Memory B cell (primary cell): Measurements from ENCODE around the gene BHLHE23.

Experiments used
- ATAC-seq: fragments of 150-1000 bp; cut with Tn5 transposase; 2 replicates; pipeline ENCODE4 v1.10.0; 2021; ENCODE audit warnings: low read depth, mild to moderate bottlenecking, moderate library complexity
- DNase-seq, 2 donors: peaks; one replicate each; pipeline ENCODE4 v3.0.0; 2022; ENCODE audit warnings: low spot score in 2 of 2
- H3K27ac Mint-ChIP-seq: one replicate; pipeline ENCODE4 v1.8.0; 2022; ENCODE audit warnings: mild to moderate bottlenecking, moderate library complexity, mixed read lengths
- H3K27me3 Mint-ChIP-seq: one replicate; pipeline ENCODE4 v1.8.0; 2022; ENCODE audit warnings: mixed read lengths
- H3K36me3 Mint-ChIP-seq: one replicate; pipeline ENCODE4 v1.8.0; 2022; ENCODE audit warnings: mild to moderate bottlenecking, mixed read lengths
- H3K4me1 Mint-ChIP-seq: one replicate; pipeline ENCODE4 v1.8.0; 2022; ENCODE audit warnings: mixed read lengths
- H3K4me3 Mint-ChIP-seq: one replicate; pipeline ENCODE4 v1.8.0; 2022; ENCODE audit warnings: mild to moderate bottlenecking, moderate library complexity, mixed read lengths
- H3K9me3 Mint-ChIP-seq: one replicate; pipeline ENCODE4 v1.8.0; 2022; ENCODE audit warnings: mixed read lengths

Gene BHLHE23

DNA sequence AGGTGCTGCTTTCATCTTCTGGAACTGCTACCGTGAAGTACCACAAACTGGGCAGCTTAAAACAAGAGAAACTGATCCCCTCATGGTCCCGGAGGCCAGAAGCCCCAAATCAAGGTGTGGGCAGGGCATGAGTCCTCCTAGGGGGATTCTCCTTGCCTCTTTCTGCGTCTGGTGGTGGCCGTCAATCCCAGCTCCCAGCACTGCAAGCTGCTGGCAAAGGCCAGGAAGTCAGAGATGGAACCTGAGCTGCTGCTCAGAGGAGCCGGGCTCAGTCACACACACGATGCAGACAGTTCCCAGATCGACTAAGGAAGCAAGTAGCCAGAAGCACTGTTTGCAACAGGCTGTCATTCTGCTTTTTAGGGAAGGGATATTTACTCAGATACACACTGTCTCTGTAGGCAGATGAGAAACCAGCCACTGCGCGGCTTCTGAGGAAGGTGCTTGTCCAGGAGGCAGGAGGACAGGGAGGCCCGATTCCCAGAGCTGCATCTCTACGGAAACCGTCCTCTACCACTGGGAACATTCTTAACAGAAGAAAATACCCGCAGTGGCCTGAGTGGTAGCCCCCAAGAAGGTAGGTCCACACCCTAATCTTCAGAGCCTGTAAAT is 15.5 kb downstream of the BHLHE23 start:
- DNase-seq (no peak), ATAC-seq (no peak)
- no peaks in the 10 kb centered on the region for H3K36me3 Mint-ChIP-seq
- H3K4me3 Mint-ChIP-seq: no peak overlapping the region
- peaks cover 18% of the 10 kb centered on the region for H3K27me3 Mint-ChIP-seq
- H3K9me3 Mint-ChIP-seq: no peaks in the 10 kb centered on the region
- H3K27ac Mint-ChIP-seq: no peak overlapping the region
- peaks cover 5% of the 10 kb centered on the region for H3K4me1 Mint-ChIP-seq

GRCh38 chr20:62990306-62990825 is 16.4 kb downstream of the BHLHE23 start:
- Mint-ChIP-seq H3K36me3 (no peaks in the 10 kb centered on the region), H3K4me3 (no peak overlapping the region), H3K9me3 (no peaks in the 10 kb centered on the region), H3K27me3 (peaks cover 24% of the 10 kb centered on the region), H3K27ac (no peak overlapping the region), H3K4me1 (peaks cover 9% of the 10 kb centered on the region)
- DNase-seq (no peak), ATAC-seq (no peak)

DNA sequence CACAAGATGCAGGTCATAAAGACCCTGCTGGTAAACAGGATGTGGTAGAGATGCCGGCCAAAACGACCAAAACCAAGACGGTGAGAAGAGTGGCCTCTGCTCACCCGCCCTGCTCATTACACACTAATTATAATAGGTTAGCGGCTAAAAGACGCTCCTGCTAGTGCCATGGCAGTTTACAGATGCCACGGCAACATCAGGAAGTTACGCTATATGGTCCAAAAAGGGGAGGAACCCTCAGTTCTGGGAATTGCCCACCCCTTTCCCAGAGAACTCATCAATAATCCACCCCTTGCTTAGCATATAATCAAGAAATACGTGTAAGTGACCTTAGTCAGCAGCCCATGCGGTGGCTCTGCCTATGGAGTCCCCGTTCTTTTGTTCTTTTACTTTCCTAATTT is 17.6 kb downstream of the BHLHE23 start:
- H3K9me3 Mint-ChIP-seq: no peaks in the 10 kb centered on the region
- peaks cover 28% of the 10 kb centered on the region for H3K27me3 Mint-ChIP-seq
- no peaks in the 10 kb centered on the region for H3K36me3 Mint-ChIP-seq
- H3K4me1 Mint-ChIP-seq: peaks cover 9% of the 10 kb centered on the region
- peak overlapping the region; percentile 77 for H3K4me3 Mint-ChIP-seq
- DNase-seq (no peak), ATAC-seq (peak; percentile 46)
- no peak overlapping the region for H3K27ac Mint-ChIP-seq

- Mint-ChIP-seq H3K9me3 (no peaks in the 10 kb centered on the region), H3K27ac (no peak overlapping the region), H3K4me3 (no peak overlapping the region), H3K27me3 (peaks cover 30% of the 10 kb centered on the region), H3K36me3 (no peaks in the 10 kb centered on the region), H3K4me1 (peaks cover 12% of the 10 kb centered on the region)
- DNase-seq (no peak), ATAC-seq (no peak)
Observed at GRCh38 chr20:62987114-62987513, 19.6 kb downstream of the BHLHE23 start.

- Mint-ChIP-seq H3K9me3 (no peaks in the 10 kb centered on the region), H3K27me3 (peaks cover 35% of the 10 kb centered on the region), H3K4me3 (no peak overlapping the region), H3K4me1 (peaks cover 11% of the 10 kb centered on the region), H3K36me3 (no peaks in the 10 kb centered on the region), H3K27ac (no peak overlapping the region)
- ATAC-seq (no peak), DNase-seq (no peak)
Observed at GRCh38 chr20:62986257-62986800, 20.4 kb downstream of the BHLHE23 start.

- Mint-ChIP-seq H3K27ac (no peak overlapping the region), H3K4me1 (peaks cover 12% of the 10 kb centered on the region), H3K4me3 (no peak overlapping the region), H3K27me3 (peaks cover 38% of the 10 kb centered on the region), H3K36me3 (no peaks in the 10 kb centered on the region), H3K9me3 (no peaks in the 10 kb centered on the region)
- ATAC-seq: no peak
- no peak for DNase-seq
Observed at GRCh38 chr20:62985444-62985778, 21.4 kb downstream of the BHLHE23 start.

- H3K27ac Mint-ChIP-seq: no peak overlapping the region
- ATAC-seq (no peak), DNase-seq (no peak)
- no peaks in the 10 kb centered on the region for H3K9me3 Mint-ChIP-seq
- no peak overlapping the region for H3K4me3 Mint-ChIP-seq
- peaks cover 12% of the 10 kb centered on the region for H3K4me1 Mint-ChIP-seq
- H3K27me3 Mint-ChIP-seq: peaks cover 38% of the 10 kb centered on the region
- H3K36me3 Mint-ChIP-seq: no peaks in the 10 kb centered on the region
Observed at GRCh38 chr20:62984666-62985443, 21.9 kb downstream of the BHLHE23 start.

- Mint-ChIP-seq H3K4me1 (peaks cover 13% of the 10 kb centered on the region), H3K9me3 (no peaks in the 10 kb centered on the region), H3K27me3 (peaks cover 43% of the 10 kb centered on the region), H3K4me3 (no peak overlapping the region), H3K27ac (no peak overlapping the region), H3K36me3 (no peaks in the 10 kb centered on the region)
- ATAC-seq: no peak
- no peak for DNase-seq
Observed at GRCh38 chr20:62983210-62983609, 23.6 kb downstream of the BHLHE23 start.

DNA sequence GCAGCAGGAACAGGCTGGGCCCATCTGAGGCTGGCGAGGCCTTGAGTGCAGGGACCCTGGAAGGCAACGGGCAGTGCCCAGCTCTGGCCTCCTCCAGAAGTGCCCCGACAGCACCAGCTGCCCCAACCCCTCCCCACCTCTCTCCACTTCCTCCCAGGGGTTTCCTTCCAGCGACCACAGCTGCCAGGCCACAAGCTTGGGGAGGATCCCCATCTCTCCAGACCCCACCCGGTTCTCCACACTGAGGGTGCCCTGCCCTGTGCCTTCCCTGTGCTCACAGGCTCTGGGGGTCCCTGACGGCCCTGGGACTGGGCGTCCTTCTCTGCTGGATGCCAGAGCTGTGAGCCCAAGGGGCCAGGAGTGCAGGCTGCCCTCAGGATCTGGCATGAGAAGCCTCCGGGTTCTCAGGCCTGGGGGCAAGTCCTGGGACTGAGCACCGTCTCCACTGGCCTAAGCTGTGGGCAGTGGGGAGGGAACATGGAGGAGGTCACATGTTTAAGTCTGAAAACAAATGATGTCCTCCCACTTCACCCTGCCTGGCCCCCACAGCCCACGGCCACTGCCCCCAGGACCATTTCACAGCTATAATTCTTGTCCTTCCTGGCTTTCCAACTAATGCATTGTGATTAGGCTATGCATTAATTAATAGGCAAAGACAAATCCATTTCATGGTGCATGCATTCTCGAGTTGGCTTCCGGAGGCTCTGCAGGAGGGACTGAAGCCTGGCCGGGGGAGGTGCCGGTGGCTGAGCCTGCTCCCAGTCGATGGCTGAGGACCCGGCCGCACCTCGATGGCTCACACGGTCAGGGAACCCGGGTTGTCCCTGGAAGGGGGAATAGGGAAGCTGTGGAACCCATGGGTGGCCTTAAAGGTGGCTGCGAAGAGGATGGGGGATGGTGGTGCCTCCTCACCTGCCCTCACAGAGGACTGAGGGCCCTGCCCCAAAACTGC is 24.4 kb downstream of the BHLHE23 start:
- Mint-ChIP-seq H3K27ac (no peak overlapping the region), H3K36me3 (no peaks in the 10 kb centered on the region), H3K27me3 (peaks cover 37% of the 10 kb centered on the region), H3K4me1 (peaks cover 19% of the 10 kb centered on the region), H3K4me3 (no peak overlapping the region), H3K9me3 (no peaks in the 10 kb centered on the region)
- DNase-seq (no peak), ATAC-seq (no peak)

DNA sequence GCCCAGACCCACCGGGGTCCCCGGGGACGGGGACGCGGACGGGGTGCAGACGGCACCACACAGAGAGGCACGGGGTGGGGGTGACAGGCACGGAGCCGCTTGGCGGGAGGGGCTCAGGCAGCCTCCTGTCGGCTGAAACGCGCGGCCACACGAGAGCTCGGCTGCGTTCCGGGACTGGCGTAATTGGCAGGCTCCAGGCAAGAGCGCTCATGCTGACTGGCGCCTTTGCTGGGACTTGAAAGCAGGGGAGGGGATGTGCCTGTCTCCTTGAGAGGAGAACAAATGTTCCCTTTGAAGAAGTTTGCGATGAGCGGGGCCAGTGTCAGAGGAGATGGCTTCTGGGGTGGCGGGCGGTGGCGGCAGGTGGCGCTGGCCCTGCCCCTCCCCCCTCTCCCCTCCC is 25.8 kb downstream of the BHLHE23 start:
- Mint-ChIP-seq H3K4me3 (no peak overlapping the region), H3K27me3 (peaks cover 33% of the 10 kb centered on the region), H3K4me1 (peaks cover 16% of the 10 kb centered on the region), H3K27ac (no peak overlapping the region), H3K36me3 (no peaks in the 10 kb centered on the region), H3K9me3 (no peaks in the 10 kb centered on the region)
- DNase-seq (no peak), ATAC-seq (no peak)

DNA sequence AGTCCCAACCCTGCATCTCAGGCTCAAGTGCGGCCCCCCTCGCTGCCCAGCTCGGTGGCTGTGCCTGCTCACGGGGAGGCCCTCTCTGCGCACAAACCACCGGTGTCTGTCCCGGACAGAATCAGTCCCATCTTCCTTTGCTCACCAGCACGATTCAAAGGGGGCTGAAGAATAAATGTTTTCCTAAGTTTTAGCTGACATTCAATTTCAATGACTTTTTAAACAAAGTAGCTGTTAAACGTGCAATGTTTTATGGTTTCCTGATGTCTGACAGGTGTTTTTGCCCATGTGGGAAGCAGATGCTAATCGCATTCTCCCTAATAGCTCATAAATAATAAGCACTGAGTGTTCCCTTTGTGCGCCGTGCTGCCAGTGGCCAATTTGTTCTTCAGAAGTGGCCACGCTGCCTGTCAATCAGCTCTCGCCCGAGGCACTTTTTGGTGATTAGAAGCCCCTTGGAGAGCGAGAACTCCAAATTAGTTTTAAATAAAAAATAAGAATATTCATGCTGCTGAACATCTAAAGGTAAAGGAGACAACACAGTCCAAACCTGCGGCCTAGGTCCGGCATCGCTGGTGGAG is 26.3 kb downstream of the BHLHE23 start:
- no peaks in the 10 kb centered on the region for H3K36me3 Mint-ChIP-seq
- no peaks in the 10 kb centered on the region for H3K9me3 Mint-ChIP-seq
- no peak overlapping the region for H3K27ac Mint-ChIP-seq
- DNase-seq (no peak), ATAC-seq (no peak)
- no peak overlapping the region for H3K4me3 Mint-ChIP-seq
- peaks cover 15% of the 10 kb centered on the region for H3K4me1 Mint-ChIP-seq
- peaks cover 30% of the 10 kb centered on the region for H3K27me3 Mint-ChIP-seq

GRCh38 chr20:62979876-62980373 is 26.8 kb downstream of the BHLHE23 start:
- peaks cover 15% of the 10 kb centered on the region for H3K4me1 Mint-ChIP-seq
- H3K9me3 Mint-ChIP-seq: no peaks in the 10 kb centered on the region
- DNase-seq: peak in 1 of 2 donors; percentile 37
- H3K4me3 Mint-ChIP-seq: no peak overlapping the region
- H3K27me3 Mint-ChIP-seq: peaks cover 29% of the 10 kb centered on the region
- H3K36me3 Mint-ChIP-seq: no peaks in the 10 kb centered on the region
- ATAC-seq: no peak
- H3K27ac Mint-ChIP-seq: no peak overlapping the region

DNA sequence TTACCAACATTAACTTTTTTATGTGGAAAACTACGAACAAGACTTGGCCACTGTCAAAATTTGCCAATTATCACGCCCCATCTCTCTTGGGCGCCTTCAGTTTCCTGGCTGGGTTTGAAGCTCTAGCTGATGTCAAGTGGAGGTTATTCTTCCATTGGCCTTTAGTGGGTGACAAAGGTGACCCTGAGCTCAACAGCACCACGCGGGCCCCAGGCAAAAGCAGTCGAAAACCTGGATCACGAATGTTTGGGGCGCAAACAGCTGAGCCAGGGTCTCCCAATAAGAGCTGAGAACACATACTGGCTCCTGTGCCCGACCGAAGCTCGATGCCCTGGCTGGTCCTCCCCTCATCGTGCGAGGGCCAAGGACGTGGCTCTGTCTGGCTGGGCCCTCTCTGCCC is 27.5 kb downstream of the BHLHE23 start:
- peaks cover 27% of the 10 kb centered on the region for H3K27me3 Mint-ChIP-seq
- ATAC-seq: no peak

More for the DNA sequence above, 27.5 kb downstream of the BHLHE23 start:
- no peak for DNase-seq
- peaks cover 15% of the 10 kb centered on the region for H3K4me1 Mint-ChIP-seq
- no peaks in the 10 kb centered on the region for H3K36me3 Mint-ChIP-seq
- no peak overlapping the region for H3K4me3 Mint-ChIP-seq
- H3K9me3 Mint-ChIP-seq: no peaks in the 10 kb centered on the region
- no peak overlapping the region for H3K27ac Mint-ChIP-seq
